ENCODE measurements around the gene POLDIP2. TPM values are rescaled to one million over a fixed set of nuclear protein-coding genes. Genes with fewer than 3 reads are reported as not detected.
A peak's percentile ranks its signal among the peaks of the same experiment; 100 is the strongest.
"Not testable (repeated sequence)": the region's sequence is repeated elsewhere in the genome, so short reads cannot be mapped to it uniquely, and the experiment has no call there.

Gene POLDIP2
- total RNA-seq, 1 donor from 2014 or later: 112 TPM

DNA sequence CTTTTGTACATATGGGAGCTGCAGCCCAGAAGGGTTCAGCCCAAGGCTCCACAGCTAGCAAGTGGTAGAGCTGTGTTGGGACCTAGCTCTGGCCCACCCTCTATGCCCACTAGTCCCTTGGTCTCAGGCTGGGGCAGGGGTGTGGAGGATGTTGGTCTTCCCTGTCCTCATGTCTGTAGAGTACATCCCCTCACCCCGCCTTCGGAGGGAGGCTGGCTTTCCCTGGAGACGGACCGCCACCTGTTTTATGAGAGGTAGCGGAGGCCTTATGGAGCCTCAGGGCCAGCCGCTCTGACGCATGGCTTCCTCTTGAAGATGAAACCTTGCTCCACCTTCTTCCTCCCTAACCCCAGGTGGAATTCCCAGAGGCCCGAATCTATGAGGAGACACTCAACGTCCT is 13.3 kb downstream of the POLDIP2 start:
- H3K9me3 Mint-ChIP-seq: no peaks in the 10 kb centered on the region
- no peak overlapping the region for H3K27ac Mint-ChIP-seq
- intact Hi-C loops (cut with micrococcal nuclease): no loop called here
- peaks cover 60% of the 10 kb centered on the region for H3K36me3 Mint-ChIP-seq (ENCODE audit: low read depth)
- no peak for DNase-seq
- no peaks in the 10 kb centered on the region for H3K27me3 Mint-ChIP-seq
- H3K4me1 Mint-ChIP-seq: no peaks in the 10 kb centered on the region
- H3K4me3 Mint-ChIP-seq: no peak overlapping the region

DNA sequence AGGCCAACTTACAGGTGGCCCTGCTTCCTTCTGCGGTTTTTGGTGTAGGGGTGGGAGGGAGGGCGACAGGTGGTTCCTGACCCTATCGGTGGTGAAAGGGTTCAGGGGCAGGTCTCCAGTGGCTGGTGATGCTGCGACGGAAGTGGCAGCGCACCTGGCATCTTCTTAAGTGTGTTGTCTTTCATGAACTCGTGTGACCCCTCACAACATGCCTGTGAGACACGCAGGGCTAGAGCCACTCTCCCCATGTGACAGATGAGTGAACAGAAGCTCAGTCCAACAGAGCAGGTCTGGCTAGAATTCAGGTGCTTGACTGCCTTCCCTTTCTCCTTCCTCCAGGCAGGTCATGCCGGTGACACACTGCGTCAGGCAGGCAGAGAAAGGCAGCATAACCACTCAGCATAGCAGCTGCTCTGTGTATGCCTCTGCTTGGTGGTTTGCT is 13.8 kb downstream of the POLDIP2 start:
- Mint-ChIP-seq H3K36me3 (ENCODE audit: low read depth) (peaks cover 58% of the 10 kb centered on the region), H3K4me1 (peaks cover 3% of the 10 kb centered on the region), H3K27ac (no peak overlapping the region), H3K4me3 (no peak overlapping the region), H3K9me3 (no peaks in the 10 kb centered on the region), H3K27me3 (no peaks in the 10 kb centered on the region)
- intact Hi-C loops (cut with micrococcal nuclease): no loop called here
- DNase-seq: no peak

DNA sequence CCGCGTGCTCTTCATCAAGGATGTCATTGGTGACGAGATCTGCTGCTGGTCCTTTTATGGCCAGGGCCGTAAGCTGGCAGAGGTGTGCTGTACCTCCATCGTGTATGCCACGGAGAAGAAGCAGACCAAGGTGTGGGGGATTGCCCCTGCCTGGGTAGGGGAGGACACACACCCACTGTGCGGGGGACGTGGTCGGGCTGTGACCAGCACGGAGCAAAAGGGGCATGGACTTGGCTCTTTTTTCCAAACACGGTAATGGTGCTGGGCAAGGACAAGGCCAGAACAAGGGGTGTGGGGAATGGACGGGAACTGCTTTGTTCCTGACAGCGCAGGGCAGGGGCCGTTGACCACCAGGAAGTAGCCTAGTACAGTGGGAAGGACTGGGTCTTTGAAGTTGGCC is 15.0 kb downstream of the POLDIP2 start:
- Mint-ChIP-seq H3K27me3 (no peaks in the 10 kb centered on the region), H3K4me1 (peaks cover 10% of the 10 kb centered on the region), H3K4me3 (no peak overlapping the region), H3K9me3 (no peaks in the 10 kb centered on the region), H3K36me3 (ENCODE audit: low read depth) (peaks cover 54% of the 10 kb centered on the region), H3K27ac (no peak overlapping the region)
- intact Hi-C loops (cut with micrococcal nuclease): no loop called here
- DNase-seq: no peak

DNA sequence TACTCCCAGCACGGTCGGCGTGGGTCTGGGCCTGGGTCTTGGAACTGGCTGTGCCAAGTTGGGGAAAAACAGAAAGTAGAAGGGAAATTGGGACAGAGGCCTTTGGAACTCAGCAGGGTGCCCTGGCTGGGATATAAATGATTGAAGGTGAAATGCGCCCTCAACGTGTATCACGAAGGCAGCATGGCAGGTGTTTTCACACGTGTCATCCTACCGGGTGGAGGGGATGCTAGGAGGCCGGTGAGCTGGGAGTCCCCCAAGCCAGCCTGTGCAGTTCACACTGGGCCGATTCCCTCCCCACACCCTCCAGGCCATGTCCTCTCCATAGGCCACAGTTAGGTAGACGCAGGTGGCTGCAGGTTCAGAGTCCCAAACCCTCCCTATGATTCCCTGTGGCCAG is 15.8 kb downstream of the POLDIP2 start:
- Mint-ChIP-seq H3K4me3 (no peak overlapping the region), H3K4me1 (peaks cover 18% of the 10 kb centered on the region), H3K27ac (no peak overlapping the region), H3K27me3 (no peaks in the 10 kb centered on the region), H3K36me3 (ENCODE audit: low read depth) (peaks cover 47% of the 10 kb centered on the region), H3K9me3 (no peaks in the 10 kb centered on the region)
- intact Hi-C loops (cut with micrococcal nuclease): no loop called here
- no peak for DNase-seq

DNA sequence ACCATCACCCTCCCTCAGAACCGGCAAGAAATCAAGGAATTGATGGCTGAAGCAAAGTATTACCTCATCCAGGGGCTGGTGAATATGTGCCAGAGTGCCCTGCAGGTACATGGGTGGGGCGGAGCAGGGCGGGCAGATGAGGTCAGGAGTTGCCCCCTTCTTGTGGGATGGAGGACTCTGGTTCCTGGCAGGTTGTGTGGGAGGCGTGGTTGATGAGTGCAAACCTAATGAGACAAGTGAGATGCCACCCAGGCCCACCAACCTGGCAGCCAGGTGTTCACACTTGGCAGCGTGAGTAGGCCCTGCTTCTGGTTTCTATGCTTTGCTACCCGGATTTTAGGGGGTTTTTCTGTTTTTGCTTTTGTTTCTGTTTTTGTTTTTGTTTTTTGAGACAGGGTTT is 17.0 kb downstream of the POLDIP2 start:
- H3K27ac Mint-ChIP-seq: no peak overlapping the region
- H3K27me3 Mint-ChIP-seq: no peaks in the 10 kb centered on the region
- no peak for DNase-seq
- no peak overlapping the region for H3K4me3 Mint-ChIP-seq
- intact Hi-C loops (cut with micrococcal nuclease): no loop called here
- peaks cover 23% of the 10 kb centered on the region for H3K4me1 Mint-ChIP-seq
- H3K36me3 Mint-ChIP-seq (ENCODE audit: low read depth): peaks cover 38% of the 10 kb centered on the region
- no peaks in the 10 kb centered on the region for H3K9me3 Mint-ChIP-seq

DNA sequence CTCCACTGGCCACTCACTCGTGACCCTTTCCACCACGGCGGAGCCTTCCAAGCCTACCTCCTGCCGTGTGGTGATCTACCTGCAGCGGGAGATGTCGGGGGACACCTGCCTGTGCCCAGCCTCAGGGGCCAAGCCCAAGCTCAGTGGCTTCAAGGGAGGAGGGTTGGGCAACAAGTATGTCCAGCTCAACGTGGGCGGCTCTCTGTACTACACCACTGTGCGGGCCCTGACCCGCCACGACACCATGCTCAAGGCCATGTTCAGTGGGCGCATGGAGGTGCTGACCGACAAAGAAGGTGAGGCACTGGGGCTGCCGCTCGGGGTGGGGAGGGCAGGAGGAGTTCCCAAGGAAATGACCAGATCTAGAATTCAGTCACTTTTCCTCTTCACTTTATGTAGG is 17.9 kb downstream of the POLDIP2 start:
- no peak for DNase-seq
- intact Hi-C loops (cut with micrococcal nuclease): no loop called here
- H3K4me1 Mint-ChIP-seq: peaks cover 26% of the 10 kb centered on the region
- H3K4me3 Mint-ChIP-seq: no peak overlapping the region
- no peak overlapping the region for H3K27ac Mint-ChIP-seq
- peaks cover 34% of the 10 kb centered on the region for H3K36me3 Mint-ChIP-seq (ENCODE audit: low read depth)
- no peaks in the 10 kb centered on the region for H3K9me3 Mint-ChIP-seq
- no peaks in the 10 kb centered on the region for H3K27me3 Mint-ChIP-seq

DNA sequence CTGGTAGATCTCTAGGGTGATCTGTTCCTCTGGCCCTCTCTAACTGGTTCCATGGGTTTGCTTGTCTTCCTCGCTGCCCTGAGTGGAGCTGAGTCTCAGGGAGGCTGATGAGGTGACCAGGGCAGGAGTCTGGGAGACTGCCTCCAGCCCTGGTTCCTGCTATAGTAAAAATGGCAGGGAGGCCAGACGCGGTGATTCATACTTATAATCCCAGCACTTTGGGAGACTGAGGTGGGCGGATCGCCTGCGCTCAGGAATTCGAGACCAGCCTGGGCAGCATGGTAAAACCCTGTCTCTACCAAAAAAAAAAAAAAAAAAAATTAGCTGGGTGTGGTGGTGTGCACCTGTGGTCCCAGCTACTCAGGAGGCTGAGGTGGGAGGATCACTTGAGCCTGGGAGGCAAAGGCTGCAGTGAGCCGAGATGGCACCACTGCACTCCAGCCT is 18.5 kb downstream of the POLDIP2 start:
- Mint-ChIP-seq H3K4me1 (peaks cover 33% of the 10 kb centered on the region), H3K36me3 (ENCODE audit: low read depth) (peaks cover 30% of the 10 kb centered on the region)
- H3K9me3 Mint-ChIP-seq; DNase-seq; H3K27ac Mint-ChIP-seq; H3K27me3 Mint-ChIP-seq; intact Hi-C loops (cut with micrococcal nuclease); H3K4me3 Mint-ChIP-seq: not testable (repeated sequence)

DNA sequence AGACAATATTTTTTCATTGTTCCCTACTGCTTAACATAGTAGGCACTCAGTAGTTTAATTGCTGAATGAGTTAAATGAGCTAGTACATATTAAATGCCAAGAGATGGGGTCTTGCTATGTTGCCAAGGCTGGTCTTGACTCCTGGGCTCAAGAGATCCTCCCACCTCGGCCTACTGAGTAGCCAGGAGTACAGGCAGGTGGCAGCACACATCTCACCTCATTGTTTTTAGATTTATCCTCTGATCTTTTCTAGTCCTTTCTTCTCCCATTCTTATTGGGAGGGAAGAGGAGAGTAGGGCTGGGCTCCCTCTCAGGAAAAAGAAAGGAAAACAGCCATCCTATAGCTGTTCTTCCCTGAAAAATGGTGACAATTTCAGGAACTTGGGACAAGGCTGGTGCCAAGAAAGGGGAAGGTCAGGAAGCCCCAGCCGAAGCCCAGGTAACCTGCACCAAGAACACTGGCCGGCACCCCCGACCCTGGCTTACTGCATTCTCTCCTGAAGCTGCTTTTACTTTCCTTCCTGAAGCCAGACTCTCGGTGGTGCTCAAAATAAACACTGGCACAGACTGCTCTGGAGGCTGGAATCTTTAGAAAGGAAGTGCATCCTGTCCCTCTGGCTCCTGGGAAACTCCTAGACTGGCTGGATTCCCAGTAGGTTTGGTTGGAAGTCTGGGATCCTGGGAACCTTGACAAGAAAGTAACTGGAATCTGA is 19.1 kb downstream of the POLDIP2 start:
- Mint-ChIP-seq H3K4me1 (peaks cover 33% of the 10 kb centered on the region), H3K9me3 (no peaks in the 10 kb centered on the region), H3K27ac (no peak overlapping the region), H3K27me3 (no peaks in the 10 kb centered on the region), H3K4me3 (no peak overlapping the region), H3K36me3 (ENCODE audit: low read depth) (peaks cover 27% of the 10 kb centered on the region)
- no peak for DNase-seq
- intact Hi-C loops (cut with micrococcal nuclease): no loop called here

DNA sequence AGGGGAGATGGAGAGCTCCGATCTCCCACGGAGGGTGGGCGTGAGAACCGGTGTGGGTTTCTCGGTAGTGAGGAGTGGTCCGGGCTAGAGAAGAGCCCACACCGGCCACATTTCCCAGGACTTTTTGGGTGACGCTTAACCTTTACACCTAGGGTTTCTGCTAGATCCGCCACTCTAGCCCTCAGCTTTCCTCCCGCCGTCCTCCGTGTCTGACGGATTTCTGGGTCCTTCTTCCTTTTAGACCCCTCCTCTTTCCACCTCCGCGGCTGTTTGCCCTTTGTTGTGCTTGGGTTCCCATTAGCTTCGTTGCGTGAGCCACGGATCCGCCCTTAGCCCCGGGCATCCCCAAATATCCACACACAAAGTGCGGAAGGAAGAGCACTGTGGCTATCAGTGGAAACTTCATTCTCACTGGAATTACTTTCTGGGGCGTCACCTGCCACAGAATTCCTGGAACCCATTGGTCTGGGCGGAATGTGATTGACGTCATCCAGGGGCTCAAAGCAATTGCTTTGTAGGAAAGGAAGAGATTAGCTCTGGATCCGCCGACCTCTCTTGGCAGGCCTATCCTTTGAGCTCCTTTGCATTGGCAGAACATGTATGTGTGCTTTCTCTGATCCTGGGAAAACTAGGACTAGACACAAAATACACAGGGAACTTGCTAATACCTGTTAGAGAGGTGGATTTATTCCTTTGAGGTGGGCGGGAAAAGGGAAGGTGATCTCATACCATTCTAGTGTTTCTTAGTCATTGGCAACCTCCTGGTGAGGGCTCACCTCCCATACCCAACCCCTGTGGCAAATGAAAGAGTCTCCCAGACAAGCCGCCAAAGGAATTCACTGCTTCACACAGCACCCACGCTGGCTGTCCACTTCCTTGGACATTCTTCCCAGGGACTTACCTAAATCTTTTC is 21.1 kb downstream of the POLDIP2 start:
- intact Hi-C loops (cut with micrococcal nuclease): loop anchor here (1.0 kb wide), 4 partner anchors 17 to 295 kb away; partner anchors contain the start of genes POLDIP2, SARM1 and TMEM97
- peak; percentile 77 for DNase-seq
- Mint-ChIP-seq H3K27ac (peak overlapping the region; percentile 96), H3K27me3 (no peaks in the 10 kb centered on the region), H3K4me1 (peaks cover 34% of the 10 kb centered on the region), H3K36me3 (ENCODE audit: low read depth) (peaks cover 17% of the 10 kb centered on the region), H3K4me3 (peak overlapping the region; percentile 97), H3K9me3 (no peaks in the 10 kb centered on the region)

DNA sequence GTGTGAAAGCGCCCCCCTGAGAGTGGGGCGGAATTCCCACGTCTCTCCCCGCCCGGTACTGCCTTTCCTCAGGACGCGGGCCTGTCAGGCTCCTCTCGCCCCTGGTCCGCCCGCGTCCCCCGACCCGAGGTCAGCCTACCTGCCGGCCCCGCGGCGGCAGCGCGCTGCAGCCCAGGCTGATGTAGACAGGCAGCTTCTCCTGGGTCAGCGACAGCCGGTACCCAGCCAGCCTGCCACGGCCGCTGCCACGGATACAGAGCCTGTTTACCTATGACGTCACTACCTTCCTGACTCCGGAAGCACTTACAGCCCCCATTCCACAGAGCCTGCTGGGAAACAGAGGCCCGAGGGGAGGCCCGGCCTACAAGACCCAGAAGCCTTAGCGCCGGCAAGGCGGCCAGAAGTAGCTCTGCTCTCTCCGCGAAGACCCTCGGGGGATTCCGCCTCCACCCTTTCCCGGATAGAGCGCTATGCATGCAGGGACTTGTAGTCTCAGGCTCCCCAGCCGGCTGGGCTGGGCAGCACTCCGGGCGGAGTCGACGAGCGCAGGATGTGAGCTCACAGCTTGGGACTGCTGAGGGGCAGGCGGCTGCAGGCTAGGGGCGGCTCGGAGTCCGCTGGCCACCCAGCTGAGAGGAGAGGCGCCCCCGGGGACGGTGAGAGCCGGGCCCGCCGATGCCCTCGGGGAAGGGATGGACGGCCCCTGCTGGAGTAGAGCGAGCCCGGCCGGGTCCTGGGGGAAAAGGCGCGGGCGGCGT is 21.9 kb downstream of the POLDIP2 start, which contains the start of the genes IFT20 and TNFAIP1:
Gene IFT20 (minus strand): TSS at position 272 of the 758 bp plus-strand sequence. CDS start 3,487 bp downstream, outside the sequence.
Gene TNFAIP1 (plus strand): TSS at position 561 of the 758 bp plus-strand sequence. CDS start 3,761 bp downstream, outside the sequence.
- H3K4me1 Mint-ChIP-seq: peaks cover 34% of the 10 kb centered on the region
- intact Hi-C loops (cut with micrococcal nuclease): loop anchor here (1.0 kb wide), 4 partner anchors 16 to 294 kb away; partner anchors contain the start of genes POLDIP2, SARM1 and TMEM97

DNA sequence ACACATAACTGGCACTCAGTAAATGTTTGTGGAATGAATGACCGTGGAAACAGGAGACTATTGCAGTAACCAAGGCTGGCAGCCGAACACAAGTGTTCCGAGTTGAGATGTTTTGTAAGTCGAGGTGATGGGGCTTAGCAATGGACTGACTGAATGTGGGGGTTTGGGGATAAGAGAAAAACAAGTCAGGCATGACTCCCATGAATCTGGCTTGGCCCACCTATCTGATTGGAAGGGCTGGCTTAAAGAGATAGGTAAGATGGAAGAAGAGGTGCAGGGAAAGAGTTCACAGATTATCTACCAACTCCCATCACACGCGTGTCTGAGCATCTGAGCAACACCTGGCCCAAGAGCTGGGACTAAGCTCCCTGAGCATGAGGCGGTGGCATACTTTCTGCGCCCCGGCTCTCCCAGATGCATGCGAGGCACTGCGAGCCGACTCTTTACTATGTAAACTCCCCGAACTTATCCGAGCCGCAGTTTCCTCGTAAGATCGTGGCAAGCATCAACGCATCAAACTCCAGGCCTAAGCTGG is 22.6 kb downstream of the POLDIP2 start:
- no peak for DNase-seq
- peak overlapping the region; percentile 97 for H3K4me3 Mint-ChIP-seq
- intact Hi-C loops (cut with micrococcal nuclease): loop anchor here (1.0 kb wide), 4 partner anchors 15 to 293 kb away; partner anchors contain the start of genes POLDIP2, SARM1 and TMEM97
- peaks cover 34% of the 10 kb centered on the region for H3K4me1 Mint-ChIP-seq
- peak overlapping the region; percentile 96 for H3K27ac Mint-ChIP-seq
- H3K36me3 Mint-ChIP-seq (ENCODE audit: low read depth): peaks cover 11% of the 10 kb centered on the region
- H3K27me3 Mint-ChIP-seq: no peaks in the 10 kb centered on the region
- no peaks in the 10 kb centered on the region for H3K9me3 Mint-ChIP-seq

More for the DNA sequence above, 21.9 kb downstream of the POLDIP2 start, which contains the start of the genes IFT20 and TNFAIP1:
- H3K36me3 Mint-ChIP-seq (ENCODE audit: low read depth): peaks cover 14% of the 10 kb centered on the region
- peak within 1 kb of the TSS; percentile 96 for H3K27ac Mint-ChIP-seq
- H3K4me3 Mint-ChIP-seq: peak within 1 kb of the TSS; percentile 97
- no peaks in the 10 kb centered on the region for H3K9me3 Mint-ChIP-seq
- no peaks in the 10 kb centered on the region for H3K27me3 Mint-ChIP-seq
- peak; percentile 99 for DNase-seq

DNA sequence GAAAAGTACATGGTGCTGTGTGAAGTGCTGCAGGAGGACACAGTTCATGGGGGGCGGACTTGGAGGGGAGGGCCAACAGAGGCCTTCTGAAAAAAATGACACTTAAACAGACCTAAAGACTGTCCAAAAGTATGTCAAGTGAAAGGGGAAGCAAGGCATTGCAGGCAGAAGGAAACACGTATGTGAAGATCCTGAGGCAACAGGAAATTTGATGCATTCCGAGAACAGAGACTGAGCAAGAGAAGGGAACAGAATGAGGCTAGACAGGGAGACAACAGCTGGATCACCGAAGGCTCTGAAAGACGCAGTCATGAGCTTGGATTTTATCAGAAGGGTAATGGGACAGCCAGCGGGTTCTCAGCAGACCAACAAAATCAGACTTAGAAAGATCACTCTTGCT is 23.2 kb downstream of the POLDIP2 start:
- peak overlapping the region; percentile 97 for H3K4me3 Mint-ChIP-seq
- H3K36me3 Mint-ChIP-seq (ENCODE audit: low read depth): peaks cover 9% of the 10 kb centered on the region
- no peak for DNase-seq
- intact Hi-C loops (cut with micrococcal nuclease): no loop called here
- H3K27me3 Mint-ChIP-seq: no peaks in the 10 kb centered on the region
- H3K4me1 Mint-ChIP-seq: peaks cover 34% of the 10 kb centered on the region
- H3K9me3 Mint-ChIP-seq: no peaks in the 10 kb centered on the region
- H3K27ac Mint-ChIP-seq: peak overlapping the region; percentile 96
